HG02642 (cell line): ENCODE measurements around the gene CCDC40.

Source experiments
- ATAC-seq: cut with Tn5 transposase; IDR thresholded peaks from one replicate; pipeline ENCODE4 v1.9.1; 2021; ENCODE audit warnings: mild to moderate bottlenecking; ENCODE audit not compliant: unreplicated experiment, poor library complexity

Gene CCDC40

GRCh38 chr17:80000981-80001775 lies 35.3 kb upstream of the CCDC40 start:
- no peak for ATAC-seq

- ATAC-seq = no peak
Measured at GRCh38 chr17:80002070-80002641, 34.3 kb upstream of the CCDC40 start.

DNA sequence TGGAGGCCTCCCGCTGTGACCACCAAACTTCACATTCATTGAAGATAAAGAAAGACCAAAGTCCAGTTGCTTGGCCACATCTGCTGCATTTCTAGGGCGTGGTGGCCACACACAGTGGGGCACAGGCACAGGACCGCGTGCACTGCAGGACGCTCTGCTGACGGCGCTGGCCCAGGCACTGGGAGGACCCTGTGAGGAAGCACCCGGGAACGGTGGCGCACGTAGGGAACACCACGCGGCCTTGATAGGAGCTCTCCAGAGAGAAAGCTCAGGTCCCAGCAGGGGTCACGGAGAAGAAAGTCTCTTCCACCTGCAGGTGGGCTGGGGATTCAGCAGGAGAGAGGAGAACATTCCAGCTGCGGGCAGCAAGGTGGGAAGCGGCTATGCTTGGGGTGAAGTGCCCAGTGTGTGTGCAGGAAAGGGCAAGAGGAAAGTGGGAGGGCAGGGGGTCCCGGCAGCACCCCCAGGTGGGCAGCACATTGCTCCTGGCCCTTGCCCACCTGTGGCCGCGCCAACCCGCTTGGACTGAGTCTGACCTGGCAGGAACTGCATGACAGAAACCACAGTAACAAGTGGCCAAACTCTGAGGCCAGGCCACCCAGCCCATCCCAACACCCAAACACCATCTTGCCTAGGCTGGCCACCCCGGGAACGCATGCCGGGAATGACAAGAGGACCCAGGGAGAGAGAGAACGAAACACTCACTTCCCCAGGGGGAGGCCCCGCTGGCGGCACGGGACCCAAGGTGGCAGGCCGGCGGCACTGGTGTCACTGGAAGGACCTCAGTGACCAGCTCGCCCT lies 33.6 kb upstream of the CCDC40 start:
- ATAC-seq = no peak

GRCh38 chr17:80003969-80004368 lies 32.5 kb upstream of the CCDC40 start:
- ATAC-seq = no peak

GRCh38 chr17:80005360-80006338 lies 30.8 kb upstream of the CCDC40 start:
- ATAC-seq = no peak

- ATAC-seq = no peak
Measured at GRCh38 chr17:80006339-80006720, 30.1 kb upstream of the CCDC40 start.

DNA sequence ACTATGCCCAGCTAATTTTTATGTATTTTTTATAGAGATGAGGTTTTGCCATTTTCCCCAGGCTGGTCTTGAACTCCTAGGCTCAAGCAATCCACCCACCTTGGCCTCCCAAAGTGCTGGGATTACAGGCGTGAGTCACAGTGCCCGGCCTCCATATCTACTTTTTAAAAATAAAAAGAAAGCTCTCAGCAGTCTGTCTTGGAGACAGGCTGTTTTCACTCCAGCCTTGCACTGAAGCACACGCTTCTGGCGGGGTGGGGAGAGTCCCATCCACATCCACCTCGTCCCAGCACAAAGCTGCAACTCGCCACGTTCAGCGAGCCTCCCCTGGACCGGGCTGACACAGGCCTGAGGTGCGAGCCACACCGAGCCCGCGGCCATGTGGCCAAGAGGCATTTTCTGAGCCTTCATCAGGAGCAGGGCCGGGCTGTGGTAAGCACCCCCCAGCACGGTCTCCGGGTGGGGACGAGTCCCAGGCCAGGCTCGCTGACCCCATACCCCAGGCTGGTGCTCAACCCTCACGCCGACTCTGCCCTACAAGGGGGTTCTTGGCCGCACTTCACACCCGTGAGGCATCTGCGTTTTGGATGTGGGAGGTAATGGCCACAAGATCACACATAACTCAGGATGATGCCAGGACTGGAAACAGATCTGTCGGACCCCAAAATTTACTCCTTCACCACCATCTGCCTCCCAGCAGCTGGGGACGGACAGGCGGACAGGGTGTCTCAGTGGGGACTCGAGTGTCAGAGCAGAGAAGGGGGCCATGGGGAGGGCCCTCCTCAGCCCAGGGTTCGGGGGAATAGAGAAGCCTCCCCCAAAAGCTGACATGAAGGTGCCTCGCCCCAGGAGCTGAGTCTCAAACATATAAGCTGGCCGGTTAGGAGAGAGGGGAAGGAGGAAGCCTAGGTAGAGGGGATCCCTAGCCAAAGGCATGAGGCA lies 29.4 kb upstream of the CCDC40 start:
- ATAC-seq = no peak

DNA sequence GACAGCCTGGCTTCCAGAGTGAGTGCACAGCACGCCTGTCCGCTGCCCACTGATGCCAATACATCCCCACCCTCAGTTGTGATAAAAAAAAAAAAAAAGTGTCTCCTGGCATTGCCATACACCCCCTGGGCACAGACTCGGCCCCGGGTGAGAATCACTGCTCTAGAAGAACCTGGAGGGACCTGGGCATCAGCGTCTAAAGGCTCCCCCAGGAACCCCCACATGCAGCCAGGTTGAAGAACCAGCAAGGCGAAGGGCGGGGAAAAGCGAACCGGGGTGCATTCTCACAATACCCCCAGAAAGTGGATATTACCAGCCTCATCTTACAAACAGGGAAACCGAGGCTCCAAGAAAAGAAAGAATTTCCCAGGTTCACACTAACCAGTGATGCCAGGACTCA lies 28.5 kb upstream of the CCDC40 start:
- no peak for ATAC-seq

GRCh38 chr17:80008383-80008840 lies 28.0 kb upstream of the CCDC40 start:
- ATAC-seq = no peak

DNA sequence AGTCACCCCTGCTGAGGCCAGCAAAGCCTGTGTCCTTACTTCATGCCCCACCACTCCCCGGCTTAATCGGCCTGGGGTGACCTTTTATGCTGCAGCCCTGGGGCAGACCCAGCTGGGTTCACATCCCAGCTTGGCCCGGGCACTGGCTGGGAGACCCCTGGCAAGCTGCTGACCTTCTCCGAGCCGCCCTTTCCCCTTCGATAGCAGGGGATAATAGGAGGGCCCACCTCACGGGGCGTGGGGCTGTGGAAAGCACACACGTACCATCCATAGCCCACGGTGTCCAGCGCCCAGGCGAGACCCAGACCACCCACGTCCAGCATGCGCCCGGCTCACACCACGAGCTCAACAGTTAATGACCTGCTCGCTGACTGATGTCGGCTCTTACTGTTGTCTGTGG lies 27.6 kb upstream of the CCDC40 start:
- ATAC-seq = no peak

DNA sequence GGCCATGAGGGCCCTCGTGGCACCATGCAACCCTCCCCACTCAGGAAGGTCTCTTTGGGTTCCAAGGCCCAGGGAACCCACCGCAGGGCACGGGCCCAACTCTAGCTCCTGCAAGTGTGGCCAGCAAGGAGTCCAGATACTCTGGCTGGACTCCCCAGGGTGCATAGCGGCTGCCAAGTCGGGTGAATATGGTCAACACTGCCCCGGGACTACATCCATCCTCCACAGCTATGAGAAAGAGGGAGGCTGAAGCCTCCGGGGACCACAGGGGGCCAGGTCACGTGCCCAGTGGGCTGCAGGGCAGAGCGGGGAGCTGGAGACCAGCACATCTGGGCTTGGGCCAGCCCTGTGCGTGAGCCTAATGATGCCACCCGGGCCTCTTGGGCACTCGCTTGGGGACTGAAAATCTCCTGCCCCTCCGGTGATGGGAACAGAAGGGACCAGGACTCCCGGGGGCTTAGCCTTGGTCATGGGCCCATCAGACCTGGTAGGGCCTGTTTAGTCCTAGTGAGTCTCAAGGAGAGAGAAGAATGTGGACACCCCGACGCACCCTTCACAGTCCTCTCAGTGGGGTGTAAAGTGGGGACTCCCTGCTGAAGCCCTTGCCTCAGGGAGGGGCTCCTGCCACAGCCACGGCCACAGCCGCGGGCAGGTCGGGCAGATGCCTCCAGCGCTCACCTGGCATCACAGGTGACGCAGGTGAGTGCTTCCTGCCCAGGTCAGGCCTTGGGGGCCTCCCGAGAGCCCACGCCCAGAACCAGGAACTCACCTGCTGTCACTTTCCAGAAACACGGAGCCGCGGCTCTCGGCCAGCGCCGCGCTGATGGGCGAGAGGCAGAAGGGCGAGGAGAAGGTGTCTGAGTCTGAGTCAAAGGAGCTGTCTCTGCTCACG lies 26.8 kb upstream of the CCDC40 start:
- ATAC-seq = no peak

DNA sequence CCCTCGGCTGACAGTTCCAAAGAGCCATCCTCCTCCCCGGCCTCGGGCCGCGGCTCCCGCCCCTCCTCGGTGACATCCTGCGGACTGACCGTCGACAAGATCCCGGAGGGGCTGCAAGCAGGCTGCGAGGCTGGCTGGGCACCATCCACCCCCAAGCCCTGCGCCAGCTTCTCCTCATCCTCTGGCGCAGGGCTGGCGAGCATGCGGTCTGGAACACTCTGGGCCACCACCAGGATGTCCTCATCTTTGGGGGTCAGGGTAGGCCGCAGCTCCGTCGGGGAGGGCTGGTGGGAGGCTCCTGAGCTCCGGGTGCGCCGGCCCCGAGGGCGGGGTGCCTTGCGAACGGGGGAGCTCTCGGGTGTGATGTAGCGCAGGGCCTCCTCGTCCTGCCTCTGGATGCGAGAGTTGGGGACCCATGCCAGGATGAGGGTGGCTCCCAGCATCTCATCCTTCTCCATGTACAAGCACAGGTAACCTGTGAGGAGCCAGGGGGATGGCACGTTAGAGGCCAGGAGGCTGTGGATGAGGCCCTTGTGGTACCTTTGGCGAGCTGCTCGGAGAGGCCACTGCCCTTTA lies 26.1 kb upstream of the CCDC40 start:
- no peak for ATAC-seq

DNA sequence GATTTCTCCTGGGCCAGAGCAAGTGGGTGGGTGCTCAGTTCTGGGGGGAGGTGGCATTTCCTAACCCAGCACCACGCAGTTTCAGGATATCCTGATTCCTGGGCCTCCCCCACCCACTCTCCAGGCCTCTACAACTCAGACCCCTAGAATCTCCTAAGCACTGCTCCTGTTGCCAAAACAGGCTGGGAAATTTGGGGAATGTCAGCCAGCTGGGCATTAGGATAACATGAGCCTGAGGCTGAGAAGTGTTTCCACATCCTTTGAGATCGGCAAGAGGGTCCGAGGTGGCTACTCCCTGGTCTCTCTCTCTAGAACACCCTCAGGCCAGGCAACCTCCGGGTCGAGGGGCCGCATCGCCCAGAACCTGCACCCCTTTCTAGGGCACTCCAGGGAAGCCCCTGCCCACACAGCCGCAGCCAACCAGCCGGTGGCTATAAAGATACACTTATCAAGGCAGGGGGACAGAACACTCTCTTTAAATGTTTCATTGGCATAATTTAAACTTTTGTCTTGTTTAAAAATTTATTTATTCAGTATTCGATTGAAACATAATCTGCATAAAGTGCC lies 24.4 kb upstream of the CCDC40 start:
- ATAC-seq = no peak

DNA sequence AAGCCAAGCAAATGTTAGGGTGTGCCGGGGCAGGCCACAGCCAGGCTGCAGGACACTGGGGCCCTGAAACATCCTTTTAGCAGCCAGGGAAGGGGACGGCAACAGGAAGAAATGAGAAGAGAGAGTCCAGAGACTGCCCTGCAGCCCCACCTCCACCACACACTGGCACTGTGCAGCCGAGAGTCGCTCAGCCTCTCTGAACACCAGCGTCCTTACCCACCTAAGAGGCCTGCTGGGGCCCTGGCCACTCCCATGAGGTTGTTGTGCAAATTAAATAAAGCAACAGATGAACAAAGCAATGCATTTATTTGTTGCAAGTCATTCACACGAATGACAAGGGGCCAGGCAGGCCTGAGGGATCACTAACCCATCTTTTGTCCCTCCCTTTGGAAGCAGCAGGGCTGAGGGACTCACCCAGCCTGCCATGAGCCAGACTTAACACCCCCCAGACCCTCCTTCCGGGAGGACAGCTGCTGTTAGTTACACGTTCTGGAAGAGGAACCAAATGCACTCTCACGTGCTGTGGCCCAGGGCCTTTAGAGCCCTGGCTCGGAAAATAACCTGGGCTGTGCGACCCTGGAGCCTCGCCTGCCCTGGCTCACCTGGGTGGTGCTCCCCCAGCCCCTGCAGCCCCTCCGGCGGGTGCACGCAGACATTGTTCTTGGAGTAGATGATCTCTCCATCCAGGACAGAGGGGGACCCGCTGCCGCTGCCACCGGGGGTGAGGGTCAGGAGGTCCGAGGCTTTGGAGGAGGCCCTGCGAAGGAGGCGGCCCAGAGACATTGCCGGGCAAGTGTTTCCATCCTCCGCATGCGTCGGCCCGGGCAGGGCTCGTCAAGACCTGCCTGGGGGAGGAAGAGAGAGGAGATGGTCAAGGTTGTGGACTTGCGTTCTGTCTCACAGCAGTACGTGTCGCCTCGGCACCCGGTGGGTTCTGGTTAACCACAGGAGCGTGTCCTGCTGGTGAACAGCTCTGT lies 23.4 kb upstream of the CCDC40 start:
- ATAC-seq = no peak

- no peak for ATAC-seq
Measured at GRCh38 chr17:80017226-80018010, 19.0 kb upstream of the CCDC40 start.
